ENCODE data around the gene CALHM3. TPM values are rescaled to one million over a fixed set of nuclear protein-coding genes. Genes with fewer than 3 reads are reported as not detected.
"Not testable (repeated sequence)": the region's sequence is repeated elsewhere in the genome, so short reads cannot be mapped to it uniquely, and the experiment has no call there.

The CALHM3 gene
- total and polyA plus RNA-seq, 8 donors = 0.08 to 1.5 (median 0.17) TPM

- Histone ChIP-seq H3K4me3 (peak overlapping the region in 3 of 4 donors; percentile 63 to 83 (median 72)), H3K9me3 (no peaks in the 10 kb centered on the region), H3K36me3 (no peaks in the 10 kb centered on the region), H3K27ac (peak overlapping the region in 2 of 4 donors; percentile 21 to 77), H3K4me1 (no peaks in the 10 kb centered on the region), H3K27me3 (no peaks in the 10 kb centered on the region)
- WGBS, 2 donors = 59 to 69% methylated on average over 5 of the region's 5 CpGs
- FAIRE-seq (no peak), DNase-seq (no peak), ATAC-seq (no peak)
- TF ChIP-seq CTCF (IDR thresholded peaks at IDR 0.05) = no peak
- intact Hi-C loops (cut with DNase I) = no loop called here
Observed at GRCh38 chr10:103492655-103493261, 13.7 kb upstream of the CALHM3 start.

- Histone ChIP-seq H3K4me1 (no peaks in the 10 kb centered on the region), H3K4me3 (no peak overlapping the region), H3K36me3 (no peaks in the 10 kb centered on the region), H3K27ac (peak overlapping the region in 2 of 4 donors; percentile 21 to 77), H3K27me3 (no peaks in the 10 kb centered on the region), H3K9me3 (no peaks in the 10 kb centered on the region)
- WGBS, 2 donors = 59 to 66% methylated on average over 7 of the region's 7 CpGs
- no peak for FAIRE-seq
- intact Hi-C loops (cut with DNase I) = no loop called here
- no peak for DNase-seq
- peak in 3 of 4 donors; percentile 24 to 50 (median 42) for ATAC-seq
- no peak for TF ChIP-seq CTCF (IDR thresholded peaks at IDR 0.05)
Observed at GRCh38 chr10:103491729-103492364, 12.8 kb upstream of the CALHM3 start.

- H3K27ac ChIP-seq = no peak overlapping the region
Observed at GRCh38 chr10:103490986-103491314, 11.9 kb upstream of the CALHM3 start.

GRCh38 chr10:103487410-103487708, 8.3 kb upstream of the CALHM3 start:
- TF ChIP-seq CTCF (IDR thresholded peaks at IDR 0.05) = no peak
- Histone ChIP-seq H3K4me3 (no peak overlapping the region), H3K27ac (no peak overlapping the region), H3K36me3 (no peaks in the 10 kb centered on the region), H3K4me1 (no peaks in the 10 kb centered on the region), H3K27me3 (no peaks in the 10 kb centered on the region), H3K9me3 (no peaks in the 10 kb centered on the region)
- 59 to 64% methylated on average over 2 of the region's 2 CpGs for WGBS, 2 donors
- intact Hi-C loops (cut with DNase I) = no loop called here
- ATAC-seq (no peak), DNase-seq (no peak), FAIRE-seq (no peak)

More at GRCh38 chr10:103490986-103491314, 11.9 kb upstream of the CALHM3 start:
- no peak for TF ChIP-seq CTCF (IDR thresholded peaks at IDR 0.05)
- no peaks in the 10 kb centered on the region for H3K36me3 ChIP-seq
- intact Hi-C loops (cut with DNase I) = no loop called here
- H3K9me3 ChIP-seq = no peaks in the 10 kb centered on the region
- H3K4me1 ChIP-seq = no peaks in the 10 kb centered on the region
- no peak for FAIRE-seq
- 74 to 79% methylated on average over 1 of the region's 1 CpG for WGBS, 2 donors
- H3K4me3 ChIP-seq = no peak overlapping the region
- no peaks in the 10 kb centered on the region for H3K27me3 ChIP-seq
- DNase-seq = no peak
- ATAC-seq = no peak

- 74 to 79% methylated on average over 8 of the region's 8 CpGs for WGBS, 2 donors
- FAIRE-seq = not testable (repeated sequence)
Observed at GRCh38 chr10:103486635-103487409, 7.8 kb upstream of the CALHM3 start.

More at GRCh38 chr10:103486635-103487409, 7.8 kb upstream of the CALHM3 start:
- H3K27me3 ChIP-seq; H3K27ac ChIP-seq; H3K4me3 ChIP-seq; H3K9me3 ChIP-seq; H3K4me1 ChIP-seq; intact Hi-C loops (cut with DNase I); H3K36me3 ChIP-seq; DNase-seq; ATAC-seq: not testable (repeated sequence)
